Ovary (tissue), 9 donors: Measurements from ENCODE around the gene LRCH3. TPM values are rescaled to one million over a fixed set of nuclear protein-coding genes. Genes with fewer than 3 reads are reported as not detected.

Experiments
- DNase-seq, 5 donors: peaks; one replicate each; pipeline ENCODE4 v3.0.0-alpha.2; 2019 to 2020
- H3K27ac ChIP-seq, 2 donors: fragments of 200-600 bp; one replicate each; pipeline versions ENCODE4 v1.5.1 to v1.8.0; 2019 to 2022
- H3K27me3 ChIP-seq: fragments of 200-600 bp; one replicate; pipeline ENCODE4 v1.8.0; 2022
- H3K36me3 ChIP-seq: fragments of 200-600 bp; sonication (generic); one replicate; pipeline ENCODE4 v1.5.1; 2019
- H3K4me1 ChIP-seq: one replicate; pipeline ENCODE4 v1.8.1; 2013; ENCODE audit warnings: mild to moderate bottlenecking, moderate library complexity; ENCODE audit not compliant: insufficient read depth
- H3K4me3 ChIP-seq: fragments of 200-600 bp; sonication (generic); one replicate; pipeline ENCODE4 v1.5.1; 2017
- H3K9me3 ChIP-seq, 2 donors: fragments of 200-600 bp in 1 of 2; sonication (generic) in 1 of 2; one replicate each; pipeline versions ENCODE4 v1.5.1 to v1.8.1; 2013 to 2019; ENCODE audit warnings: mild to moderate bottlenecking in 1 of 2, moderate library complexity in 1 of 2
- CTCF ChIP-seq, 3 donors: fragments of 450-650 bp in 2 of 3; fragments of 200-600 bp in 1 of 3; IDR thresholded peaks; one replicate each; pipeline versions ENCODE4 v1.5.1 to v1.8.0; 2016 to 2022; ENCODE audit warnings: antibody characterized with exemption in 3 of 3, mild to moderate bottlenecking in 1 of 3
- EP300 ChIP-seq: sonication (generic); formaldehyde crosslinking; IDR thresholded peaks from one replicate; pipeline ENCODE4 v1.6.1; 2017; ENCODE audit warnings: antibody characterized with exemption
- POLR2A ChIP-seq: fragments of 450-650 bp; IDR thresholded peaks from one replicate; pipeline ENCODE4 v1.6.1; 2017; ENCODE audit warnings: antibody characterized with exemption, mild to moderate bottlenecking, moderate library complexity
- WGBS, 3 donors: extraction: QIAGEN DNeasy Blood & Tissue Kit in 1 of 3; methylation state at CpG; one replicate each; pipeline versions ENCODE4 v1.1.5 to v1.1.7; 2013 to 2017; 5-methylcytosine and 5-hydroxymethylcytosine counted together
- intact Hi-C, 4 donors: fragments of 100-400 bp; cut with DNase I; formaldehyde crosslinking; loops; one replicate each; pipeline versions ENCODE4 v1.11.0 to v1.15.1; 2022 to 2023
- polyA plus RNA-seq, 2 donors: library from polyadenylated mRNA; stranded (reverse); fragments of 200-250 nt in 1 of 2; fragments of 350-450 nt in 1 of 2; fragmentation: Illumina TruSeq in 1 of 2; extraction: RNeasy Lipid Tissue Mini Kit (QIAGEN cat#74804) in 1 of 2; gene quantifications; one replicate each; pipeline ENCODE4 v1.2.3, GENCODE V29; 2013 to 2014
- total RNA-seq, 7 donors: library from RNA; depleted of rRNA in 2 of 7; stranded (reverse); fragments of >200 nt in 2 of 7; fragmentation: NEBNext Ultra II Directional in 3 of 7; extraction: Animal tissue kit (Norgen Biotek cat#: 25700) in 3 of 7; gene quantifications; one replicate each; pipeline versions ENCODE4 v1.1.0 to v1.2.4, GENCODE V29; 2016 to 2023
- donor health status: DM: no; HTN: no; CAD: no; lungs with moderate emphysema.
- donor health status: DM: no; HTN: no; CAD: no.
- donor health status: Bipolar disorder and iron deficiency.
- donor health status: DM: yes; HTN: yes; CAD: no.
- donor health status: DM: no; HTN: no; CAD: no.
- donor health status: DM: yes; HTN: yes; CAD: no.

The LRCH3 gene
- total and polyA plus RNA-seq, 9 donors, result 20.9 to 192 (median 61.6) TPM

DNA sequence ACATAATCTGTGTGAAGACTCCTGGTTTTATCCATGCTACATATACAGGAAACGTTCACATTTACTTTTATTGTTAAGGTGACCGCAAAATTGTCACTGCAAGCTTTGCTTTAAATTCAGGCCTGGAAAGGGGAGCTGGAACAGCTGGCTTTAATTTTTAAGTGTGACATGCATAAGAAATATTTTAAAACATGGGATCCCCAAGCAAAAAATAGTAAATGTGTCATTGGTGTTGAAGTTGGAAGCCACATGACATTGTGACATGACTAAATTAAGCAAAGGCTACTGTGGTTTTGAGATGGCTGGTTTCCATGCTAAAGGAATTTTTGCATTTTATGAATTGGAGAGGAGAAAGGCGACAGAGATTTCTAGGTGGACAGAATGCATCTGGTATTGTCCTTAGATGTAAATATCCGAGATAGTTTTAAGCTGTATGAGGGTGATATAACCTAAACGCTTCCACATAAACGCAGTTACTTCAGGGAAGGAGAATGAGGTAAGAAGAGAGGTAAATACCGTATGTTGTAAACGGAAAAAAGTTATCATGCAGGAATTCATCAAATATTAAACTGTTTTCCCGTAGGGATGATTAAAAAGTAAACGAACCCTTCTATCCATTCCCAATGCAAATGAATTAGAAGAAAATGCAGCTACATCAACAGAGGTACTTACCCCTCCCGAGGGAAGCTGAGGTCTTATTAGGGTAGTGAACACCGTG, 42.3 kb upstream of the LRCH3 start:
- H3K27ac ChIP-seq, result peak overlapping the region in 1 of 2 donors; percentile 93
- H3K36me3 ChIP-seq, result no peaks in the 10 kb centered on the region
- no peaks in the 10 kb centered on the region for H3K9me3 ChIP-seq
- TF ChIP-seq CTCF (IDR thresholded peaks at IDR 0.05) (no peak), POLR2A (no peak), EP300 (no peak)
- H3K27me3 ChIP-seq, result no peaks in the 10 kb centered on the region
- H3K4me1 ChIP-seq, result peaks cover 4% of the 10 kb centered on the region
- WGBS, 3 donors, result 19 to 22% (median 20%) methylated on average over 12 of the region's 12 CpGs
- DNase-seq, result no peak
- intact Hi-C loops, result no loop called here
- peak overlapping the region; percentile 85 for H3K4me3 ChIP-seq

DNA sequence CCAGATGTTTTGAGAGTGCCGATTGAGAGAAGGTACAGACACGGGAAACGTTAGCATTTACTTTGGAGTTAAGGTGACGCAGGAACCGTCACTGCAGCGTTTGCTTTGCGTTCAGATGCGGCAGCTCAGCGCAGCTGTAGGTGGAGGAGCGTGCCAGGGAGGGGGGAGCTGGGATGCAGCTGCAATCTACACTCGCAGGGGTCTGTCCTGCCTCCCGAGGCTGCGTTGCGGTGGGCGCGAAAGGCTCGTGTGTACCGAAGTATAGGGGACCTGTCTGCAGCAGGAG, 41.8 kb upstream of the LRCH3 start:
- intact Hi-C loops, result no loop called here
- Histone ChIP-seq H3K27ac (peak overlapping the region; percentile 87 to 93), H3K9me3 (no peaks in the 10 kb centered on the region), H3K4me3 (peak overlapping the region; percentile 85), H3K36me3 (no peaks in the 10 kb centered on the region), H3K27me3 (no peaks in the 10 kb centered on the region), H3K4me1 (peaks cover 4% of the 10 kb centered on the region)
- 0 to 1% (median 0%) methylated on average over 18 of the region's 18 CpGs for WGBS, 3 donors
- TF ChIP-seq CTCF (IDR thresholded peaks at IDR 0.05), result no peak
- no peak for DNase-seq

GRCh38 chr3:197749601-197750395, 41.3 kb upstream of the LRCH3 start, which contains the start of gene FYTTD1:
TSS of gene FYTTD1 (plus strand) at chr3:197749883. CDS start at chr3:197749972, 89 bp downstream.
- Histone ChIP-seq H3K4me1 (peaks cover 4% of the 10 kb centered on the region), H3K4me3 (peak within 1 kb of the TSS; percentile 85), H3K36me3 (no peaks in the 10 kb centered on the region), H3K27ac (peak within 1 kb of the TSS; percentile 87 to 93), H3K9me3 (no peaks in the 10 kb centered on the region), H3K27me3 (no peaks in the 10 kb centered on the region)
- peak; percentile 86 to 95 (median 90) for DNase-seq
- TF ChIP-seq CTCF (IDR thresholded peaks at IDR 0.05), result peak; percentile 37 to 82 (median 70)
- no peak for TF ChIP-seq EP300
- TF ChIP-seq POLR2A, result peak; percentile 85
- WGBS, 3 donors, result 0 to 1% (median 0%) methylated on average over 74 to 104 of the region's 104 CpGs
- intact Hi-C loops, result no loop called here

DNA sequence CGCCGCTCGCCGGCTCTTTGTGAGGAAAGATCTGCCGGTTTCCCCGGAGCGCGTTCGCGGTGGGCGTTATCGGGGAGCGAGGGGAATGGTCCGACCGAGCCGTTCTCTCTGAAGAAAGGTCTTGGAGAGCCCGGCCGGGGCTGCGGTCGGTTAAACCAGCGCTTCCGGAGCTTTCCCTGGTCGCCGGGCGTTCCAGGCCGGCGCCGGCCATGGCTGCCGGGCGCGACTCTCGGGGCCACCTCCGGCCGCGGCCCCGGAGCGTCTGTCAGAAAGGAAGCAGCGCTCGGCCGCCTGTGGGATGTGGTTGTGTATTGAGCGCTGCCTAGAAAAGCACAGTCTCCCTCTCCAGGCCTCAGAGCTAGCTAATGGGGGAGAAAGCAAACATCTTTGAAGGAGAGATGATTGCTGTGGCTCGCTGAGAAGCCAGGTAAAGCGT, 40.6 kb upstream of the LRCH3 start:
- no peaks in the 10 kb centered on the region for H3K27me3 ChIP-seq
- H3K9me3 ChIP-seq, result no peaks in the 10 kb centered on the region
- WGBS, 3 donors, result 0 to 1% (median 0%) methylated on average over 28 to 43 of the region's 43 CpGs
- peak overlapping the region; percentile 87 to 93 for H3K27ac ChIP-seq
- H3K4me3 ChIP-seq, result peak overlapping the region; percentile 85
- TF ChIP-seq EP300, result no peak
- peak in 1 of 3 donors; percentile 14 for TF ChIP-seq CTCF (IDR thresholded peaks at IDR 0.05)
- peaks cover 4% of the 10 kb centered on the region for H3K4me1 ChIP-seq
- intact Hi-C loops, result no loop called here
- H3K36me3 ChIP-seq, result no peaks in the 10 kb centered on the region
- DNase-seq, result peak in 4 of 5 donors; percentile 48 to 72 (median 60)
